ENCODE results near the gene TMEM205. TPM values are rescaled to one million over a fixed set of nuclear protein-coding genes. Genes with fewer than 3 reads are reported as not detected.

Gene TMEM205
- total RNA-seq, result 100 to 1,000 TPM; 154 to 170 (median 160) TPM

- no peak for TF ChIP-seq CTCF (IDR thresholded peaks at IDR 0.05; ENCODE audit: low read depth)
Observed at GRCh38 chr19:11346104-11346940, at the start of gene TMEM205, which contains the start of gene CCDC159. TMEM205 (minus strand) TSS chr19:11346268; CDS start chr19:11345619, 649 bp downstream. CCDC159 (plus strand) TSS chr19:11346519; CDS start chr19:11346607, 88 bp downstream.

- TF ChIP-seq CTCF (IDR thresholded peaks at IDR 0.05; ENCODE audit: low read depth), result no peak
Observed at GRCh38 chr19:11390933-11391680, 45.0 kb upstream of the TMEM205 start.

GRCh38 chr19:11390359-11390758, 44.3 kb upstream of the TMEM205 start:
- TF ChIP-seq CTCF (IDR thresholded peaks at IDR 0.05; ENCODE audit: low read depth), result no peak

- no peak for TF ChIP-seq CTCF (IDR thresholded peaks at IDR 0.05; ENCODE audit: low read depth)
Observed at GRCh38 chr19:11387162-11388034, 41.3 kb upstream of the TMEM205 start.

- no peak for TF ChIP-seq CTCF (IDR thresholded peaks at IDR 0.05; ENCODE audit: low read depth)
Observed at GRCh38 chr19:11384778-11385129, 38.7 kb upstream of the TMEM205 start.

- no peak for TF ChIP-seq CTCF (IDR thresholded peaks at IDR 0.05; ENCODE audit: low read depth)
Observed at GRCh38 chr19:11383706-11384048, 37.6 kb upstream of the TMEM205 start.
